Pulmonary artery endothelial cell (primary cell): Measurements from ENCODE around the gene EN2. TPM values are rescaled to one million over a fixed set of nuclear protein-coding genes. Genes with fewer than 3 reads are reported as not detected.

ENCODE experiments used
- DNase-seq: peaks from one replicate; pipeline ENCODE4 v3.0.0-alpha.2; 2011; ENCODE audit warnings: low read depth, low spot score
- total RNA-seq: library from RNA; depleted of rRNA; stranded (reverse); fragments of >200 nt; gene quantifications from 2 replicates; pipeline ENCODE4 v1.2.3, GENCODE V29; 2014

Gene EN2
- total RNA-seq, 1 donor from 2014 or later: not detected

GRCh38 chr7:155450558-155450969 lies 7.4 kb upstream of the EN2 start:
- DNase-seq: no peak

- no peak for DNase-seq
Measured at GRCh38 chr7:155450970-155451801, 6.7 kb upstream of the EN2 start.

GRCh38 chr7:155451840-155452239 lies 6.1 kb upstream of the EN2 start:
- DNase-seq: no peak

GRCh38 chr7:155452505-155453295 lies 5.2 kb upstream of the EN2 start:
- no peak for DNase-seq

GRCh38 chr7:155453296-155454182 lies 4.4 kb upstream of the EN2 start:
- no peak for DNase-seq

GRCh38 chr7:155454183-155455112 lies 3.5 kb upstream of the EN2 start:
- DNase-seq: no peak

GRCh38 chr7:155455132-155455693 lies 2.7 kb upstream of the EN2 start:
- no peak for DNase-seq

- DNase-seq: no peak
Measured at GRCh38 chr7:155455776-155456737, 1.9 kb upstream of the EN2 start.

- DNase-seq: peak; percentile 13
Measured at GRCh38 chr7:155456738-155457543, 988 bp upstream of the EN2 start.

- DNase-seq: no peak
Measured at GRCh38 chr7:155457544-155458110, 302 bp upstream of the EN2 start.

GRCh38 chr7:155458878-155459699 lies 1.2 kb downstream of the EN2 start:
- DNase-seq: no peak

- DNase-seq: no peak
Measured at GRCh38 chr7:155459700-155460461, 2.0 kb downstream of the EN2 start.

- DNase-seq: no peak
Measured at GRCh38 chr7:155460926-155461613, 3.1 kb downstream of the EN2 start.

- no peak for DNase-seq
Measured at GRCh38 chr7:155461631-155462030, 3.7 kb downstream of the EN2 start.

GRCh38 chr7:155462163-155462735 lies 4.3 kb downstream of the EN2 start:
- no peak for DNase-seq
